GM18868 (cell line): ENCODE measurements around the gene SPACA7.

Experiments
- ATAC-seq: cut with Tn5 transposase; IDR thresholded peaks from one replicate; pipeline ENCODE4 v1.9.1; 2021; ENCODE audit warnings: mild to moderate bottlenecking, moderate library complexity; ENCODE audit not compliant: unreplicated experiment

The SPACA7 gene, protein sequence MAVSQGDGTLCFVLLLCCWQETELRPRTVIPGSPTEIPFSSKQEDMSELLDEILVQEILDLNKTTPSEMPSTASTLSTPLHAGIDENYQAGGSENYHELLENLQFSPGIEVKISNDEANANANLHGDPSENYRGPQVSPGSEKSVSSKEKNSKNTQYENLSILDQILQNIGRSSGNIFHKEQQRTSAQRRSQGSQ

DNA sequence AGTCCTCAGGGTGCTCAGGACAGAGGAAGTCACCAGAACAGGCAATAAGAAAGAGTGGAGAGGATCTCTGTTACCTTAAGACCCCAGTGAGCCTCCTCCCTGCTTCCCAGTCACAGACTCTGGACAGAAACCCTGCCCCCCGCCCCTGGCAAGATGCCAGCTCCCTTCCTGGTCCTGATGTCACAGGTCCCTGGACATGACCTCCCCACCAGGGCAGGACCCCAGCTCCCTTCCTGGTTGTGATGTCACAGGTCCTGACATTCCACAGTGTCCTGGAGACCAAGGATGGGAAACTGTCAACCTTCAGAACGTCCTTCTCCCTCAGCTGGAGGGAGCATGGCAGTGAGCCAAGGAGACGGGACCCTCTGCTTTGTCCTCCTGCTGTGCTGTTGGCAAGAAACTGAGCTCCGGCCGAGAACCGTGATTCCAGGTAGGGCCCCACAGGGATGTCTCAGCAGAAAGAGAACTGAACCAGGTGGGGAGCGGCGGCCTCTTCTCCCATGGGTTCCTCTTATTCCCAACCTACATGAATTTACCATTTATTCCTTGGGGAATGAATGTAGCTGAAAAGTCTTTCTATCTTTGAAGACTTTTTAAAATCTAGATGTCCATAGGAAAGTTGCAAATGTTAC is at the start of gene SPACA7:
SPACA7 (plus strand) TSS at position 306 of the 632 bp plus-strand sequence; CDS start at position 337, 31 bp downstream.
- no peak for ATAC-seq

DNA sequence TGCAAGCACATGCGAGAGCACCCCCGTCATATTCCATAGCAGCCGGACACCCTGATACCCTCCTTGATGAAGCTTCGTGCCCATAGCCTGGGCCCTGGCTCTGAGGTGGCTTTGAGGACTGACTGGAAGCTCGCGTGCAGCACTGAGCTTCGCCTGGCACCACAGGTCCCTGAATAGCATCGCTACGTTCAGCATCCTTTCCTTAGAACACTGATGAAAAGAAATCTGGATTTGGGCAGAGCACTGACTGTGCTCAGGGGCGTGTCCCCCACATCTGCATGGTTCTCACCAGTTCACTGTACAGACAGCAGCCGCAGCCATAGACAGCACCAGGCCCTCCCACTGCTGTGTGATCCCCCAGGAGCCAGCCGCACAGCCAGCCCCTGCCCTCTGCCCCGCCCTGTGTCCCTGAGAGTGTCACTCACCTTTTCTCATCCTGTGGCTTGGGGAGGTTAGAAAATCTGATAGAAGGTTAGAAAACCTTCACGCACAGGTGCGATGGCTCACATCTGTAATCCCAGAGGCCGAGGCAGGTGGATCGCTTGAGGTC is 49.3 kb upstream of the SPACA7 start:
- ATAC-seq, result no peak

DNA sequence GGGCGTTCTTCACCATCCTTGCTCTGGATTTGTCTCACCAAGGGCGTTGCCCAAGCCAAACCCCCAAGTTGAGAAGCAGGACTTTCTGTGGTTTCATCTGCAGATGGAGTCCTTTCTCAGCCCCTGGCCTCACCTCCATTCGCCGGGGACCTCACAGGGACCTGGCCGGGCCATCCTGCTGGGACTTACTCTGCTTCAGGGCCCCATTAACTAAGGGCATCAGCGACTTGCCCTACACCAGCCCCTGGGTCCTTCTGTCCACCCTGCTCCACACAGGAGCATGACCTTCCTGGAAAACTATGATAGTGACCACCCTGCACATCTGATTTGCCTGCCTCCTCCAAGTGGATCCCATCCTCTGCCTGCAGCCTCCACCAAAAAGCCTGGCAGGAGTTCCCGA is 47.2 kb upstream of the SPACA7 start:
- no peak for ATAC-seq

DNA sequence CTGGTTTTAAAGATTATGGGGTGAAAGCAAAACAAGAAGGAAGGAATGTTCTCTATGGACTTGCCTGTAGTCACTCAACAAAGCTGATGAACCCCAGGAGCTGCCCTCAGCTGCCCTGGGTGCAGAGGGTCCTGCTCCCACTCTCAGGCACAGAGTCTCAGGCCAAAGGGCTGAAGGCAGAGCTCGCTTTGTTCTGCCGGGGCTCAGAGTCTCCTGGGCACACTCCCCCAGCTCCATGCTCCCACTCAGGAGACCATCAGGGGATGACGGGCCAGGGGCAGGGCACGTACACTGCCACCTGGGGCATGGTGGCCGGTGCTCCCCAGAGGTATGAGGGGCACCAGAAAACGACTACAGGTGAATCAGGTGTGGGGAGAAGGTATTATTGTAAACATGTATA is 46.8 kb upstream of the SPACA7 start:
- no peak for ATAC-seq

DNA sequence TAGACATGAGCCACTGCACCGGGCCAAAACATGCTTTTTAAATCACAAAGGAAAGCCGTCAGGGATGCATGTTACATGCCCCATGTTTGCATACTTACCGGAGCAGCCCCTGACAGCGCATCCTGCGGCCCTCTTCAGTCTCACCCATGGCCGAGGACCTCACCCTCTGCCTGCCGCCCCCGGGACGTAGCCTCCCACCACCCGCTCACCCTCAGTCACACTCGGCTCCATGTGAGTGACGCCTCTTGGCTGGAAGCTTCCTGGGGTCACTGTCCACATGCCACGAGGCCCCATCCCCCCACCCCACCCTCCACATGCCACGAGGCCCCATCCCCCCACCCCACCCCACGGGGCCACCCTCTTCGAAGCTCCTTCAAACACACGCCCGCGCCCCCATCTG is 46.1 kb upstream of the SPACA7 start:
- ATAC-seq, result no peak

DNA sequence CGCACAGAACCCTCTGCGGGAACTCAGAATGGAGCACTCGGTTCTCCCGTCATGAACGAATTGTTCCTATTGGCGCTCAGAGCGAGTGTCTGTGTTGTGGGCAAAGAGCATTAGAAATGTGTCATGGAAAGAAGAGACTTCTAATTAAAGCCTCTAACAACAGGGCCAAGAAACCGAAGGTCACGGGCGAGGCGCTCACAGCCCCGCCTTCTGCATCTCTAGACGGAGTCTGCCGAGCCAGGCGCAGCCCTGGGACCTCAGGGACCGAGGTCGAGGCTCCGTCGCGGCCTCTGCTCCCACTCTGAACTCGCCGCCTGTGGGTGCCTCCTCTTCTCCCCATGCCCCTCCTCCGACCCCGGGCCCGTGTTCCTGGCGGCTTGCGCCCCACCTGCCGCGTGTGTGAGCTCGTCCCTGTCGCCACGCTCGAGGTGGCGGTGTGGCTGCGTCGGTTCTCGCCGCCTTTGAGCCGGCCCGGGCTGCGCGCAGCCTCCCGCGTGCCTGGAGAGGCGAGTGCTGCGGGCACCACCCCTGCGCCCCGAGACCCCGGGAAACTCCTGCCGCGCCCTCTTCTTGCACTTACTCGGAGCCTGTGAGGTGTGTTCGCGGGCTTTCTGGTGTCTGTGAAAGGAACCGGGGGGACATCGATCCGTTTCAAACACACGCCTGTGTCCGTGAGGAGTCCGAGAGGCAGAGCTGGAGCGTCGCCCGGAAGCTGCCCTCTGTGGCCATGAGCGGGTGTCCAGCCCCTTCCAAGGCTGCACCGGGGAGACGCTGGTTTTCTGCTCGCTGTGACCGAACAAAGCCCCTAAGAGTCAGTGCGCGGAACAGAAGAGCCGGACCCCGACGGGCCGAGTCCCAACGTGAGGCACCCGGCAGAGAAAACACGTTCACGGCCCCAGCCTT is 45.4 kb upstream of the SPACA7 start:
- no peak for ATAC-seq

DNA sequence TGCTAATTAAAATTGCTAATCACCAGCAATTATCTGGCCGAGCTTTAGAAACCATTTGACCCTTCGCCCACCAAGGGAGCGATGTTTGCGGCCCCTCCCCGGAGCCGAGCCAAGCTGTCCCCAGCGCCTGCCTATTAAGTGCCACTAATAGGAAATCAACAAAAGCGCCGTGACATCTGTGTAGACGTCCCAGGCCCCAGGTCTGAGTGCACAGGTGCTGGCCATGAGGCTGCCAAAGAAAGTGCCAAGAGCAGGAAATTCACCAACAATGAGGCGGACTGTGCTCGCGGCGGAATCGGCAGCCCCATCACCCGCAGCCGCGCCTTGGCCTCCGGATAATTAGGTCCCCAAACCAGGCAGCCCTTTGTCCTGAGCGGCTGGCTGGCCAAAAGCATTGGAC is 44.5 kb upstream of the SPACA7 start:
- no peak for ATAC-seq

DNA sequence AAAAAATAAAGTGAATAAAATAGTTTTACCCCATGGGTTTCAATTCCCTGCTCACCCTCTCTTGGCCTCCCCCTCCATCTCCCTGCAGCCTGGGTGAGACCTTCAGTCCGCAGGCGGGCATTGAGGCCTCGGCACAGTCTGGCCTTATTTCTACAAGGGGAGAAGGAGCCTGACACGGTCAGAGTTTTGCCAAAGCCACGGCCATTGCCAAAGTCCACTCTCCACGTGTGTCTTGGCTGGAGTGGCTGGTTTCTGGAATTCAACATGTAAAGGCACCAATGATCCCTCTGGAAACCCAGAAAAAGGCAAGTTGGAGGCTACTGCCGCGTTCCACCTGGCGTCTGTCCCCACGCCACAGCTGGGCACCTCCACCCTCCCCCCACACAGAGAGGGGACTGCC is 43.4 kb upstream of the SPACA7 start:
- ATAC-seq, result no peak

DNA sequence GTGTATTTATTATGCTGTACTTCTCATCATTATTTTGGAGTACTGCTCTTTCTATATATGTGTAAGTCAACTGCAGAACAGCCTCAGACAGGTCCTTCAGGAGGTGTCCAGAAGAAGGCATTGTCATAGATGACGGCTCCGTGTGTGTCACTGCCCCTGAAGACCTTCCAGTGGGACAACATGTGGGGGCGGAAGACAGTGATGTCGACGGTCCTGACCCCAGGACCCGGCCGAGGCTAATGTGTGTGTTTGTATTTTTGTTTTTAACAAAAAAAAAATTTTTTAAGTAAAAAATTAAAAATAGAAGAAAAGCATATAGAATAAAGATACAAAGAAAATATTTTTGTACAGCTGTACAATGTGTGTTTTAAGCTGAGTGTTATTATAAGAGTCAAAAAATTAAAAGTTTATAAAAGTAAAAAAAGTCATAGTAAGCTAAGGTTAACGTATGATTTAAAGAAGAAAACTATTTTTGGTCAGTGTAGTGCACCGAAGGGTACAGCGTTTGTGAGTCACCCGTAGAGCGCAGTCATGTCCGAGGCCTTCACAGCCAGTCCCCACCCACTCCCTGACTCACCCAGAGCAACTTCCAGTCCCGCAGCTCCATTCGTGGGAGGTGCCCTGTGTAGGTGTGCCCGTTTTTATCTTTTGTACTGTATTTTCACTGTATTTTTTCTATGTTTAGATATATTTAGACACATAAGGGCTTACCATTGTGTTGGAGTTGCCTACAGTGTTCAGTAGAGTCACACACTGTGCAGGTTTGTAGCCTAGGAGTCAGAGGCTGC is 42.2 kb upstream of the SPACA7 start:
- no peak for ATAC-seq

DNA sequence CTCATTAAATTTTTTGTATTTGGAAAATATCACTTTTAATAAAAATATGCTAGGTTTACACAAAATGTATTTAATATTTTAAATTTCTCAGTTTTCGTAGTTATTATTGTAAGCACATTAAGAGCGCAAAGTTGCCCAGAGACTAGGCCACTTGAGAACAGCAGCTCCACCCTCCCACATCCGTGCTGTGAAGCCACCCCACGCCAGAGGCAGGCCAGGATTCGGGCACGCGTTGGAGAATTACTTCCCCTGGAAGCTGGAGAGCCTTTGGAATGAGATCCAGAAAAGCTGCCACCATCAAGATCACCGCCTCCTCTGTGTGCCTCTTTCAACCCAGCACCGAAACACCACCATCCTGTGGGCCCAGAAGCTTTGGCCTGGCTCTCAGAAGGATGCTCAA is 41.0 kb upstream of the SPACA7 start:
- ATAC-seq, result no peak

DNA sequence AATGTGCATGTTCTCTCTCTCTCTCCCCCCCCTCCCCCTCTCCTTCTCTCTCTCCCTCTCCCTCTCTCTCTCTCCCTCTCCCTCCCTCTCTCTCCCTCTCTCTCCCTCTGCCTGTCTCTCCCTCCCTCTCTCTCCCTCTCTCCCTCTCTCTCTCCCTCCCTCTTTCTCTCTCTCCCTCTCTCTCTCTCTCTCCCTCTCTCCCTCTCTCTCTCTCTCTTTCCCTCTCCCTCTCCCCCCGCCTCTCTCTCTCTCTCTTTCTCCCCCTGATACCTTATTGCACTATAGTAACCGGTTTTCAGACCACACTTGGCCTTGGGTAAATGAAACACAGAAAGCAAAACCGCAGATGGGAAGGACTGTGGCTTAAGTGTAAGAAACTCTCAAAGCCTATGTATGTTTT is 34.7 kb upstream of the SPACA7 start:
- ATAC-seq, result no peak

DNA sequence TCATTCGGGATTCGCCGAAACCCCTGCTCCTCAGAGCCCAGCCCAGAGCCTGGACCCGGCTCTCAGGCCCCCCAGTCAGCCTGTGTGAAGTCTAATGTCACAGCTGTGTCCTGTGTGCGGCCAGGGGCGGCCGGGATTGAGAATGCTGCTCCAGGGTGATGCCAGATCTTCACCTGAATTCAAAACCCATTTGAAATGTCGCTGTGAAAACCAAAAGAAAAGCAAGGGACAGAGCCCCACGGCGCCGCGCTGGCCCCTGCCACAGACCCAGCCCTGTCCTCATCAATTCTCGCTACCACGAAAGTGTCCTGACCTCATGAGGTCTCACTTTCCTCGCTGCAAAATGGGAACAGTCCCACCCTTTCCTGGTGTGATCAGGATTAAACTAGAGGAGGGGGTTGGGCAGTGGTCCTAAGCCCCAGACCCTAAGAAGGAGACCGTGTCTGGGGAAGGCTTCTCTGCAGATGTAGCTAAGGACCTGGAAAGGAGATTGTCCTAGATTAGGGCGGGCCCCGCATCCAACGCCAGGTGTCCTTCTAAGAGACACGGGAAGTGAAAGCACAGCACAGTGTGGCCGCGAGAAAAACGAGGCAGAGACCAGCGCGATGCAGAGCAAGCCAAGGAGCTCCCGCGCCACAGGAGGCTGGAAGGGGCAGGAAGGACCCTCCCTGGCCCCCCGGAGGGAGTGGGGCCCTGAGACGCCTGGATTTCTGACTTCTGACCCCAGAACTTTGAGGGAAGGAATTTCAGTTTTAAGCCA is 34.0 kb upstream of the SPACA7 start:
- no peak for ATAC-seq

DNA sequence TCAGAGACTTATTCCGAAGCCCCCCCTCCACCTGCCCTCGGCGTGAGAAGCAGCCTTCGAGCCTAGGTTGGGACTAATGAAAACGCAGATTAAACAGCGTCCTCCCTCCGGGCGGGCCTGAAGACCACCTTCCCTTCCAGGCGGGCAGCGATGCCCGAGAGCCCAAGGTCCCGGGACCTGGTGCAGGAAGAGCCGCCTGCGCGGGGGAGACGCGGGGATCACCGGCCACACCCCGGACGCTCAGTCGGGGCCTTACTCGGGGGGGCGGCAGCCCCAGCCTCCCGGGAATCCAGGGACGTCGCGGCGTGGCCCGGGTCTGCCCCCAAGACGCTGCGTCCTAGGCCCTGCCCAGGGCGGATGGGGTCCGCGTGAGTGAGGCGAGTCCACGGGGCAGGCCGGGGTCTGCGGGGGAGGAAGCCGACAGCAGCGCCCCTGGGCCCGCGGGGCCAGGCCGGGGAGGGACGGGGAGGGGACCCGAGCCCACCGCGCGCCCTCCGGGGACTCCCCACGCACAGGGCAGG is 33.3 kb upstream of the SPACA7 start:
- no peak for ATAC-seq

DNA sequence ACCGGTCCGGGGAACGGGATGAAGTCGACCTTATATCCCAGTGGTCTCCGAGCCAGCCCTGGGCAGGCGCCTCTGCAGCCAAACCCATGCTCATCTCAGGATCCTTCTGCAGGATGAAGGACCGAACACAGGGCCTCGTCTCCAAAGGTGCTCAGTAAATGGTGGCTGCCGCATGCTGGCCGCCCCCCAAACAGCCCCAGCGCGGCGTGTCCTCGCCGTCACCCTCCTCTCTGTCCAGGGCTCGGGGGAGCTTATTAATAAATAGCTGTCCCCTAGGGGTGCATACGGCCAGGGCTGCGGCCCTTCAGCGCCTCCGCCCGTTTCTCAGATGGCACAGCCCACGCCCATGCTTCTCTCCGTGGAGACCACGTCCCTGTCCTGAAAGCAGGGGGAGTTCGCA is 32.6 kb upstream of the SPACA7 start:
- no peak for ATAC-seq

DNA sequence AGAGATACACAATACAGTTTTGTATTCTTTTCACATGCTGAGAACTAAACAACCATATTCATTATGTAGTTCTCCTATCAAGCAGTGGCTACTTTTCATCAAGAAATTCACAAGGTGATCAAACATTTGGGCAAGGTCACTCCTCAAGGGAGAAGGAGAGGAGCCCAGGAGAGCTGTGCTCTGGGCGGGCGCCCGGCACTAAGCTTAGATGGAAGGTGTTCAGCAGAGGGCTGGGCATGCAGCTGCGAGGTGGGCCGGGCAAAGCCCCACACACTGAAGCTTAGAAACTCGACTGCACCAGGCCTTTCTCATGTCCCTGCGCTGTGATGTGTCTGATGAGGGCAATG is 30.4 kb upstream of the SPACA7 start:
- ATAC-seq, result no peak

DNA sequence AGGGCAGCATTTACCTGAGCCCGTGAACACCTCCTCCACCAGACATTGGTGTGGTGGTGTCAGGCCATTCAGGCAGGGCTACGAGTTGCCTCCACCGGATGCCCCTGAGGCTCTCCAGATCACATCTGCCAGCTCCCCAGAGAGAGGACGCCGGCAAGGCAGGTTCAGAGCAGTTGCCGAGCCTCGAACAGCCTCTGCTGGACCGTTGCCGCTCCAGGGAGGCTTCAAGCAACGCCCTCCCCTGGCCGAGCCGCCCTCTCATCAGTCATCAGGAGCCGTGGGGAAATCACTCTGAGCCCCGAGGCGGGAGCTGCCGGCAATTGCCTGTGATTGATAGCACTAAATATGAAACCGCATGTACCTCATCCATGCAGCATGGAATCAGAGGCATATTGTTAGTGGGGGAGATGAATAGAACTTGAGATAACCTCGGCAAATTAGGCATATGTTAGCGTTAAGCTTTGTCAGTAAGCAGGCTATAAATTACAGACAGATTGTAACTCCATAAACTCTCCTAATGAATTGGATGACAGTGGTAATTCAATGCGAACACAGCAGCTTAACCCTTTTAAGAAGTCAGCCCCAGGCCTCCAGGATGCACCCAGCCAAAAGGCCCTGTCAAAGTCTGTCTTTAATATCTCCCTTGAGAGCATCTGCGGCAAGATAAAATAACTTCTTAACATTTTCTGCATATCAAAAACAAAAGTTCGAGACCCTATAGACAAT is 29.8 kb upstream of the SPACA7 start:
- ATAC-seq, result no peak

DNA sequence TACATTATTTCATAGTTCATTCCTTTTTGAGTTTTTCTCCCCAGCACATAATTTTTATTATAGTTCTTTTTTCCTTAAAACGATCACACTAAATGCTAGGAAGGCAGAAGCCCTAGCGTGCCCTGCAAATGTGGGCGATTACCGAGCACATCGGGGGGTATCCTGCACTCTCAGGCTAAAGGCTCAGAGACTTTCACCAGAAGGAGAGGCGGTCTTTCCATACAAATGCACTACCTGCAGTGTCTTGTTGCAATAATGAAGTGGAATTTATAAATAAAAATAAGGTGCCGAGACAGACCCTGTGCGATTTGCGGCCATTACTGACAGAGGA is 29.3 kb upstream of the SPACA7 start:
- no peak for ATAC-seq

DNA sequence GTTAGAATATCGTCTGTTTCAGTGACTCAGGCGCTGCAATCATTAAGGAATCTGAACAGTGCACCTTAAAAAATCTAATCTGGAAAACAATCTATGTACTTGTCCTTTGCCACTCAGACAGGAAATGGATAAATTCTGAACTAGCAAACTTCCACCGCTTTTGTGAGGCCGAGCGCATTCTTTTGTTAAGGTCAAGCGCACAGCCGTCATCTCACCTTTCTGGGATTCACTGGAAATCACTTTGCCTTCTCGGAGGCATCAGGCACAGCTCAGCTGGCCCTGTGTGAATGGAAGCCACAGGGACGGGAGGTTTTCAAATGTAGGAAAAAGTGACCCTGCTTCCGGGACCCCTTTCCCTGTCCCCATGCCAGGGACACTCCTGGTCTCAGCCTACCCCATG is 28.2 kb upstream of the SPACA7 start:
- no peak for ATAC-seq

DNA sequence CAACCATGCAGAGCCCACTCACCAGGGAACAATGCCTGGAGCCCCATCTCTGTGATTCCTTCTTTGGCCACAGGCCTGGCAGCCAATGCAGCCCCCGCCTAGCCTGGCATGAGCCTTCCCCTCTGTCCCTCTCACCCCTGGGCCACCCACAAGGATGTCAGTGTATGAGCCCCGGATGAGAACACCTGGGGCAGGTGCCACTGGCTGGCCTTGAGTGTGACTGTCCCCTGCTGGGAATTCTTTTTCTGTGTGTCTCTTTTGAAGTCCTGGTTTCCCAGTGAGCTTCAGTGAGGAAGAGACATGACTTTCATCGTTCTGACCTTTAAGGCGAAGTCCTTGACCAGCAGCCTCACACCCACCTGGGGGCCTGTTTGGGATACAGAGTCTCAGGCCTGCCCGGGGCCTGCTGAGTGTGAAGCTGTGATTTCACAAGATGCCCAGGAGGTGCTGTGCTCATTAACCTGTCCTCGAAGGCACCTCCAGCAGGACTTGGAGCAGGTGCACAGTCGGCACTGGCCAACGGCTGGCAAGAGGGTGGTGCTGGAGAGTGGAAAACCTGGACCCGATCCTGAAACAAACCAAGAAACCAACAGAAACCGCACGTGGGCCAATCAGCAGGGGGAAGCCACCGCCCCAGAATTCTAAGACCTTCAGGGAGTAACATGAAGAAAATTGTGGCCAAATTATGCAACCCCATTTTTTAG is 27.4 kb upstream of the SPACA7 start:
- ATAC-seq, result no peak
